ENCODE results near the gene EMC7. TPM values are rescaled to one million over a fixed set of nuclear protein-coding genes. Genes with fewer than 3 reads are reported as not detected.
"Not testable (repeated sequence)": the region's sequence is repeated elsewhere in the genome, so short reads cannot be mapped to it uniquely, and the experiment has no call there.

EMC7 gene
- polyA plus RNA-seq, 3 donors: 79.4 to 84.8 (median 84.8) TPM

- DNase-seq: no peak
Measured at GRCh38 chr15:34106423-34106822, 4.8 kb upstream of the EMC7 start.

- no peak for DNase-seq
Measured at GRCh38 chr15:34102175-34102925, 688 bp upstream of the EMC7 start.

GRCh38 chr15:34099914-34100313 lies 1.7 kb downstream of the EMC7 start:
- no peak for DNase-seq

- DNase-seq: no peak
Measured at GRCh38 chr15:34085746-34086145, 15.9 kb downstream of the EMC7 start.

DNA sequence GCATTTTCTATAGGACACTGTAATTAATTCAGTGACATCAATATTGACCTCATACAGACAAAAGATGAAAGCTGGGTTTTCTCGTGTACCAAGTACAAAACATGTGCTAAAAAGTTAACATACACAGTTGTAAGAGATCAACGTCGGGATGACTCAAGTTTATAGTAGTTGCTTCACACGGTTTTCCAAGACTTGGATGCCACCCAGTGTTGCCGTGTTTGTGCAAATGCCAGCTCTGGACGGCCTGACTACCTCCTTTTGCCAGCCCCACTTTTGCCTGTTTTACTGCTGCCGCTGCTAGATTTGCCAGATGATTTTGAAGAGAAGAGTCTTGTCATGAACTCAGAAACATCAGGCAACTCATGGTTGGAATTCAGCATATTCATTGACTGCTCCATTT lies 17.6 kb downstream of the EMC7 start:
- no peak for DNase-seq

- no peak for DNase-seq
Measured at GRCh38 chr15:34079904-34080303, 21.8 kb downstream of the EMC7 start.

- DNase-seq: no peak
Measured at GRCh38 chr15:34078900-34079299, 22.8 kb downstream of the EMC7 start.

DNA sequence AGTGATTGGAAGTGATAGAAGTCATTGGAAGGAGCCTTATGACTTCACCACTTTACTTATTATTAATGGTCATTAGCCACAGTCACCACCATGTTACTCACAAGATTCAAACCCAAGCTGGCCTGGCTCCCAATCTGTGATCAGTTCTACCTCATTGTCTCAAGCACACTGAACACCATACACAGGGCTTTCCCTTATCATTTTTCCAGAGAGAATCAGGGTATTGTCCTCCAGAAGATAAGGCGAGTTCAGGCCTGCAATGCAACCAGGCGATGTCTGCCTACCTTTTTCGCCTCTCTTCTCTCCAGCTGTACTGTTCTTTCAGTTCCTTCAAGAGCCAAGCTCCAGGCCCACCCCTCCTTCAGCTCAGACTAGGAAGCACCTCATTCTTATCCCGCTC lies 24.9 kb downstream of the EMC7 start:
- no peak for DNase-seq

- DNase-seq: no peak
Measured at GRCh38 chr15:34070003-34070402, 31.7 kb downstream of the EMC7 start.

DNA sequence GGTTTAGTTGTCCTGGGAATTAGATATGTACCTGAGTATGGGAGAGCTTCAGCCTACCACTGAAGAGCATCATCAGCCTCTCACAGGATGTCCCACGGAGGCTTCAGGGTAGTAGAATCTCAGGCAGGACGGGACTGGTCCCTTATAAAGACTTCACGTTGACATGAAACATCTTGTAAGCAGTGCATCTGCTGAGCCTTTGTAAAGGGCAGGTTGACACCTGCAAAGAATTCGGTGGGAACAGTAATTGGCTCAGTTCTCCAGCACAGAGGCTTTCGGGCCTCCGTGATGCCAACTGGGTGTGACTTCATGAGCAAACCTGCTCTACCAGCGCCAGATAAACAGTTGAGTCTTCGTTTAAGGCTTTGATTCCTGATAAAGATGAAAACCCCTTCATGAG lies 35.7 kb downstream of the EMC7 start:
- DNase-seq: no peak

DNA sequence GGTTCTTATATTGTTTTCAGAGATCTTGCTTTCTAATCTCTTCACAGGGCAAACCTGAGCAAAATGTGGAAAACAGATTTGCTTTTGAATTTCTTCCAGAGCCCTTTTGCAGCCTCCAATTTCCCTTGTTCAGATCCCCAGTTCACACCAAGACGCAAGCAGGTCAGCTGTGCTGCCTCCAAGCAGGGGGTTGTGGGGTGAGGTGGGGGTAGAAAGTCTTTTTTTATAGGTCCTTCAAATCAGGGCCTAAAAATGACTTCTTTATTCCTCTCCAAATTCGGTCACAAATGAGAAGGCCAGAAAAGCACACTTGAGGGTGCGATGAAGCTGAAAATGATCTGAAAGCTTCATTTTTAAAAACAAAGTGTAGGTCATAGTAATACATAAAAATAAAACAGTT lies 36.4 kb downstream of the EMC7 start:
- no peak for DNase-seq

- DNase-seq: no peak
Measured at GRCh38 chr15:34064438-34064837, 37.2 kb downstream of the EMC7 start.

GRCh38 chr15:34059946-34060345 lies 41.7 kb downstream of the EMC7 start:
- no peak for DNase-seq

DNA sequence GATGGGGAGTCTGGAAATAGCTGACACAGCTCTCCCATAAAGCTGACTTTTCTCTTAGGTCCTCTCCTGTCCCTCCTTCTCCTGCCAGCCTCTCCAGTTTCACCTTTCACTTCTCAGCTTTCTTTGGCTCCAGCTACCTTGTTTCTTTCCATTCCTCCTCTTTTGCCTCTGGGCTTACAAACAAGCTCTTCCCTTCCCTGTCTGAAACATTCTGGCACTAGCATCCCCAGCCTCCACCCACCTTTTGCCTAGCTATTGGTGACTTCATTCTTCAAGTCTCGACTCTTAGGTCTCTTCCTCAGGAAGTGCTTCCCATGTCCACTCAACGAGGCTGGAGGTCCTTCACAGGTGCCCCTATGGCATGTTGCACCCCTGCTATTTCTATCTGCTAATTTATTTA lies 42.2 kb downstream of the EMC7 start:
- DNase-seq: no peak

DNA sequence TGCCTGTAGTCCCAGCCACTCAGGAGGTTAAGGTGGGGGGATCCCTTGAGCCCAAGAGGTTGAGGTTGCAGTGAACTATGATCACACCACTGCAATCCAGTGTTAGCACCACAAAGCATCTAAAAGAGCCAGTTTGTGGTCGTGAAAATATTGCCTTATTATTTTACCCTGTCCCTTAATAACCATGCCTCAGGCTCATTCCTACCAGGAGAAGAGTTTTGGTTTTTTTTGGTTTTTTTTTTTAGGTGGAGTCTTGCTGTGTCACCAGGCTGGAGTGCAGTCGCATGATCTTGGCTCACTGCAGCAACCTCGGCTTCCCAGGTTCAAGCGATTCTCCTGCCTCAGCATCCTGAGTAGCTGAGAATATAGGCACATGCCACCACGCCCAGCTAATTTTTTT lies 44.8 kb downstream of the EMC7 start:
- DNase-seq: no peak

DNA sequence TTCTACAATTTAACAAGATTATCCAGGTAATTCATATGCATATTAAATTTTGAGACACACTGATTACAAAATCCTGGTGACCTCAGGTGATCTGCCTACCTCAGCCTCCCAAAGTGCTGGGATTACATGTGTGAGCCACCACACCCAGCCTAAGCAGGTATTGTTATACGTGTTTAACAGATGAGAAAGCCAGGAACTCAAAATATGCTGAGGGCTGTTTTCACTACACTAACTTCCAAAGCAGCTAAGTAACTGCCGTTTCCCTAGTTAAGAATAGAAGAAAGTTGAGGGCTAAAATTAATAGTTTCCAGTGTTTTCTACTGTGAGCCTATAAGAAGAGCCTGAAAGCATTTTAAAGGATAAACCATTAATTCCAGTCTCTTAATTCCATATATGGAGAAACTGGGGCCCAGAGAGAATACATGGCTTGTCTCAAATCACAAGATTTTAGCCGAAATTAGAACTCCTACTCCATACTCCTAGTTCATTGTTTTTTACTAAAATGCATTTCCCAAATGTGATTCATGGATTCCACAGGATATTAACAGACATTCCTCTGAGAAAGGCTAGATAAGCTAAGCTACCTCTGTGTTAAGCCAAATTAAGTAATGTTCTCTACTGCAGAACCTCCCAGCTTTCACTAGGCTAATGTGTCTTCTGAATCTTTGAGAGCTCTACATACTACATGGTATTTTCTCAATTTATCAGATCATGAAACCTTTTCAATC lies 45.6 kb downstream of the EMC7 start:
- no peak for DNase-seq

GRCh38 chr15:34054081-34054707 lies 47.5 kb downstream of the EMC7 start:
- no peak for DNase-seq

GRCh38 chr15:34050385-34050784 lies 51.3 kb downstream of the EMC7 start:
- not testable (repeated sequence) for DNase-seq

DNA sequence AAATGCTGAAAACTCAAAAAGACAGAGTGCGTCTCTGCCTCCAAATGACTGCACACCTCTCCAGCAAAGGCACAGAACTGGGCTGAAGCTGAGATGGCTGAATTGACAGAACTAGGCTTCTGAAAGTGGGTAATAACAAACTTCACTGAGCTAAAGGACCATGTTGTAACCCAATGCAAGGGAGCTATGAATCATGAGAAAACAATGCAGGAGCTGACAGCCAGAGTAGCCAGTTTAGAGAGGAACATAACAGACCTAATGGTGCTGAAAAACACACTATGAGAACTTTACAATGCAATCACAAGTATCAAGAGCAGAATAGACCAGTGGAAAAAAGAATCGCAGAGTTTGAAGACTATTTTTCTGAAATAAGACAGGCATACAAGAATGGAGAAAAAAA lies 52.5 kb downstream of the EMC7 start:
- no peak for DNase-seq

DNA sequence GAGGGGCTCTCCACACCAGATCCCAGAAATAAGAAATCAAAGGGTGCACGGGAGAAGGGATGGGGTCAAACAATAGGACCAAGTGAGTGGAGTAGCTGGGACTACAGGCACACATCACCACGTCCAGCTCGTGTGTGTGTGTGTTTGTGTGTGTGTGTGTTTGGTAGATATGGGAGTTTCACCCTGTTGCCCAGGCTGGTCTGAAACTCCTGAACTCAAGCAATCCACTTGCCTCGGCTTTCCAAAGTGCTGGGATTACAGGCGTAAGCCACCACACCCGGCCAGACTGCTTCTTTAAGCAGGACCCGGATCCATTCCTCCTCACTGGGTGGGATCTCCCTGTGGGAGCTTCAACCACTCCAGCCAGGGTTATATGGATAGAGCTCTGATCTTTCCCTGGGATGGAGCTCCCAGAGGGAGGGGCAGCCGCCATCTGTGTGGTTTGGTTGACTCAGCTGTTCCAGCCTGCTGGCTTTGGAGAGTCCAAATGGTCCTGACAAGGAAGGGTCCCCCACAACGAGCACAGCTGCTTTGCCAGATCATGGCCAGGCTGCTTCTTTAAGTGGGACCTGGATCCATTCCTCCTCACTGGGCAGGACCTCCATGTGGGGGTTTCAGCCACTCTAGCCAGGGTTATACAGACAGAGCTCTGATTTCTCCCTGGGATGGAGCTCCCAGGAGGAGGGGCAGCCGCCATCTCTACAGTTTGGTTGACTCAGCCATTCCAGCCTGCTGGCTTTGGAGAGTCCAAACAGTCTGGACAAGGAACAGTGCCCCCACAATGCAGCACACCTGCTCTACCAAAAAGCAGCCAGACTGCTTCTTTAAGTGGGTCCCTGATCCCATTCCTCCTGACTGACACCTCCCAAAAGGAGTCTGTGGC lies 53.5 kb downstream of the EMC7 start:
- no peak for DNase-seq

- no peak for DNase-seq
Measured at GRCh38 chr15:34046471-34047145, 55.1 kb downstream of the EMC7 start.

- no peak for DNase-seq
Measured at GRCh38 chr15:34043813-34044212, 57.8 kb downstream of the EMC7 start.

All from renal pelvis (tissue), 4 donors.